ENCODE measurements around the gene CERCAM.
A peak's percentile ranks its signal among the peaks of the same experiment; 100 is the strongest.

Gene CERCAM, protein sequence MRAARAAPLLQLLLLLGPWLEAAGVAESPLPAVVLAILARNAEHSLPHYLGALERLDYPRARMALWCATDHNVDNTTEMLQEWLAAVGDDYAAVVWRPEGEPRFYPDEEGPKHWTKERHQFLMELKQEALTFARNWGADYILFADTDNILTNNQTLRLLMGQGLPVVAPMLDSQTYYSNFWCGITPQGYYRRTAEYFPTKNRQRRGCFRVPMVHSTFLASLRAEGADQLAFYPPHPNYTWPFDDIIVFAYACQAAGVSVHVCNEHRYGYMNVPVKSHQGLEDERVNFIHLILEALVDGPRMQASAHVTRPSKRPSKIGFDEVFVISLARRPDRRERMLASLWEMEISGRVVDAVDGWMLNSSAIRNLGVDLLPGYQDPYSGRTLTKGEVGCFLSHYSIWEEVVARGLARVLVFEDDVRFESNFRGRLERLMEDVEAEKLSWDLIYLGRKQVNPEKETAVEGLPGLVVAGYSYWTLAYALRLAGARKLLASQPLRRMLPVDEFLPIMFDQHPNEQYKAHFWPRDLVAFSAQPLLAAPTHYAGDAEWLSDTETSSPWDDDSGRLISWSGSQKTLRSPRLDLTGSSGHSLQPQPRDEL

DNA sequence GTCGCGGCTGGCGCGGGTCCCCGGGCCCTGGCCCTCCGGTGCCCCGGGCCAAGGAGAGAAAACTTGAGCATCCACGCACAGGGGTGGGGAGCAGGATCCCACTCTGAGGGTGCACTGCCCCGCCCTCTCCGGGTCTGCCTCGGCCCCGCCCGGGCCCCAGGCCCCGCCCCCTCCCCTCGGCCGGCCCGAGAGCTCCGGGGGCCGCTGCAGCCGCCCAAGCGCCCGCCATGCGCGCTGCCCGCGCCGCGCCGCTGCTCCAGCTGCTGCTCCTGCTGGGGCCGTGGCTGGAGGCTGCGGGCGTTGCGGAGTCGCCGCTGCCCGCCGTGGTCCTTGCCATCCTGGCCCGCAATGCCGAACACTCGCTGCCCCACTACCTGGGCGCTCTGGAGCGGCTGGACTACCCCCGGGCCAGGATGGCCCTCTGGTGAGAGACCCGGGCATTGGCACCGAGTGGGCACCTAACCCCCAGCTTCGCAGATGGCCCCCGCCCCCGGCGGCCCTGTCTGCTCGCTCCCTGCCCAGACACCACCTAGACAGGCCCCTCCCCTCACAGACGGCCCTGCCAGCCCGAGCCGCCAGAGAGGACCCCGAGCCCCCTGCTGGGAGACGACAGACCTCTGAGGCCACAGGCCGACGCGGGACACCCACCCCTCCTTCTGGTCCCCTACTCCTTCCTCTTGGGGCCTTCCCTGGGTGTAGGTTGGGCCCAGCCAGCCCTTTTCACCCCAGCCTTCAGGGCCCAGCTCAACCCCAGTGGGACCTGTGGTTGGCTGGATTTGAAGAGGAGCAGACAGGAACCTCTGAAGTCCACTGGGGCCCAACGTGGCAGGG lies at the start of gene CERCAM:
TSS of gene CERCAM (plus strand) at position 207 of the 831 bp plus-strand sequence. CDS start at position 228, 21 bp downstream.
- no peak for DNase-seq (ENCODE audit: low read depth)
- peak within 1 kb of the TSS; percentile 83 for H3K4me3 ChIP-seq (ENCODE audit: low read depth, low read length)
- TF ChIP-seq, protein P1, sequence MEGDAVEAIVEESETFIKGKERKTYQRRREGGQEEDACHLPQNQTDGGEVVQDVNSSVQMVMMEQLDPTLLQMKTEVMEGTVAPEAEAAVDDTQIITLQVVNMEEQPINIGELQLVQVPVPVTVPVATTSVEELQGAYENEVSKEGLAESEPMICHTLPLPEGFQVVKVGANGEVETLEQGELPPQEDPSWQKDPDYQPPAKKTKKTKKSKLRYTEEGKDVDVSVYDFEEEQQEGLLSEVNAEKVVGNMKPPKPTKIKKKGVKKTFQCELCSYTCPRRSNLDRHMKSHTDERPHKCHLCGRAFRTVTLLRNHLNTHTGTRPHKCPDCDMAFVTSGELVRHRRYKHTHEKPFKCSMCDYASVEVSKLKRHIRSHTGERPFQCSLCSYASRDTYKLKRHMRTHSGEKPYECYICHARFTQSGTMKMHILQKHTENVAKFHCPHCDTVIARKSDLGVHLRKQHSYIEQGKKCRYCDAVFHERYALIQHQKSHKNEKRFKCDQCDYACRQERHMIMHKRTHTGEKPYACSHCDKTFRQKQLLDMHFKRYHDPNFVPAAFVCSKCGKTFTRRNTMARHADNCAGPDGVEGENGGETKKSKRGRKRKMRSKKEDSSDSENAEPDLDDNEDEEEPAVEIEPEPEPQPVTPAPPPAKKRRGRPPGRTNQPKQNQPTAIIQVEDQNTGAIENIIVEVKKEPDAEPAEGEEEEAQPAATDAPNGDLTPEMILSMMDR (IDR thresholded peaks at IDR 0.05; ENCODE audit: low read depth, low read length, missing control alignments) = no peak

DNA sequence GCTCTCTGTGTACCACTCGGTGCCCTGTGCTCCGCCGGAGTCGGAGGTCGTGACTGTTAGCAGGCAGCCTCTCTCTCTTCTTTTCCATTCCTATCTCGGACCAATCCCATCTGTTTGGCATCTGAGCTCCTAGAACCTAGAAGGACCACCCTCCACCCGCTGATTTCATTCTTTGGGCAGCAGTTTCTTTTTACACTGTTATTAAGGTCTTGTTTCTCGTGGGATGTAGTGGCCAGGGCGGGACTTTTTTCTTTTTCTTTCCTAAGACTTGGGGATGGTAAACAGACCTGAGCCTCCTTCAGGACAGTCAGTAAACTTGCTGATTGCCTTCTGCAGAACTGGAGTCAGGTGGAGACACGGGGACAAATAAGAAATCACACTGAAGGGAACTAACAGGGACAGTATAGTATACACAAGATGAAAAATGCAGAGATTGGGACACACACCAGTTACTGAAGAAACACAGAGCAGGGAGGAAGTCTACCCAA lies 49.0 kb upstream of the CERCAM start:
- peak overlapping the region; percentile 66 for H3K4me3 ChIP-seq (ENCODE audit: low read depth, low read length)
- no peak for DNase-seq (ENCODE audit: low read depth)
- TF ChIP-seq, protein P1 (IDR thresholded peaks at IDR 0.05; ENCODE audit: low read depth, low read length, missing control alignments) = no peak

DNA sequence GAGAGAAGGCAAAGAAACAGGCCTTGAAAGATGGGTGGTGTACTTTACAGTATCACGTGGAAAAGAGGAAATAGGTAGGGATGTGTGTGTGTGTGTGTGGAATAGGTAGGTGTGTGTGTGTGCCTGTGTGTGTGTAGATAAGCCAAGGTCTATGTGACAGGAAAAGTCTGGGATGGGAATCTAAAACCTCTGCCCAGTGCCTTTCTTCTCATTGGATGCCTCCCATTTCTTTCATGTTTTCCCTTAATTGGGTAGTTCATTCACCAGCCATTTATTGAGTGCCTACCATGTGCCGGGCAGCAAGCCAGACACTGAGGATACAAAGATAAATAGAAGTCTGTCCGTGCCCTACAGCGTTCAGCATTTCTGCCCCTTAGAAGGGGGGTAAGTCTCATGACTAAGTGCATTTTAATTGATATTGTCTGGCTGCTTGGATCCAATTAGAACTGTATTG lies 48.4 kb upstream of the CERCAM start:
- TF ChIP-seq, protein P1 (IDR thresholded peaks at IDR 0.05; ENCODE audit: low read depth, low read length, missing control alignments) = no peak
- no peak for DNase-seq (ENCODE audit: low read depth)

DNA sequence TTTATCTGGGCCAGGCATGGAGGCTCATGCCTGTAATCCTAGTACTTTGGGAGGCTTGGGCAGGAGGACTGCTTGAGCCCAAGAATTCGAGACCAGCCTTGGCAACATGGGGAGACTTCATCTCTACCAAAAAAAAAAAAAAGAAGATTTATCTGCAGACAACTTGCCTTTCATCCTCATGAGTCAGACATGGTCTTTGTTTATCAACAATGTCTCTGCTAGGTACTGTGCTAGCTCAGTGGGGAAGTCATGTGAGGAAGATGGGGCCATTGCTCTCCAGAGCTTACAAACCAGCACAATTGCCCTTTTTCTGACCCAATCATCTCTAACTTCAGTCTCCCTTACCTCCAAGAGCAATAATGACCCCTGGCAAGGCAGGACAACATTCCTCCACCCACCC lies 47.9 kb upstream of the CERCAM start:
- no peak for DNase-seq (ENCODE audit: low read depth)
- H3K4me3 ChIP-seq (ENCODE audit: low read depth, low read length) = no peak overlapping the region; the same call in 1 of the 2 replicates
- TF ChIP-seq, protein P1 (IDR thresholded peaks at IDR 0.05; ENCODE audit: low read depth, low read length, missing control alignments) = no peak

More for the DNA sequence above, 48.4 kb upstream of the CERCAM start:
- peak overlapping the region; percentile 66 for H3K4me3 ChIP-seq (ENCODE audit: low read depth, low read length)

DNA sequence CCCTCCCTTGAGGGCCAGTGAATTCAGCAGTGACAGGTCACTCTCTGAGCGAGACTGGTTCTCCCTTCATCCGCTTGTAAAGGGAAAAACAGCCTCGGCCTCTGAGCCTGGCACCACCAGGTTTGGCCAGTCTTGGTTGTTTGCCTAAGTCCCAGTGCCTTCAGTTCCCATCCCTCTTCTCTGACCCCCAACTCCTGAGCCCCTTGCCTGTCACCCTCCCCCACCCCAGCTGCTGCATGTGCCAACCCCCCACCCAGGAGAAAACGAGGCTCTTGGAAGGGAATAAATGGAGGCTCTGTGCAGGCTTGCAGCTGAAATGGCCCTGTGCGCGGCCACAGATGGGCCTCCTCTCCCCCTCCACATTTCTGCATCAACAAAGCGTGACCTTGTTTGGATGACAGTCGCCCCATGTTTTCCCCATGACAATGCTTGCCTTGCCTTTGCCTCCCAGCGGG lies 46.4 kb upstream of the CERCAM start:
- no peak overlapping the region for H3K4me3 ChIP-seq (ENCODE audit: low read depth, low read length)
- TF ChIP-seq, protein P1 (IDR thresholded peaks at IDR 0.05; ENCODE audit: low read depth, low read length, missing control alignments) = no peak
- no peak for DNase-seq (ENCODE audit: low read depth)

DNA sequence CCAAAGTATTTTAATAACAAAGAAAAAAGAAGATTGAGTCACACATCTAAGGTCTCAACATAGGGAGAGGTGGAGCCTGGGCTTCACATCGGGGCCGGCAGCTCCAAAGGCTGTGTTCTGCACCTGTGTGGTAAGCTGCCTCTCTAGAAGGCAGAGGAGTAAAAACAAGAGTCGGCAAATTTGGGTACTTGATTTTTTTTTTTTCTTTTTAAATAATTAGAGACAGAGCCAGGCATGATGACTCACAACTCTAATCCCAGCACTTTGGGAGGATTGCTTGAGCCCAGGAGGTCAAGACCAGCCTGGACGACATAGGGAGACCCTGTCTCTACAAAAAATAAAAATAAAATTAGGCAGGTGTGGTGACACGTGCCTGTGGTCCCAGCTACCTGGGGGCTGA lies 44.8 kb upstream of the CERCAM start:
- TF ChIP-seq, protein P1 (IDR thresholded peaks at IDR 0.05; ENCODE audit: low read depth, low read length, missing control alignments) = no peak
- no peak overlapping the region for H3K4me3 ChIP-seq (ENCODE audit: low read depth, low read length)
- DNase-seq (ENCODE audit: low read depth) = no peak
